GM23248 (cell line): ENCODE results near the gene KCNJ10. TPM values are rescaled to one million over a fixed set of nuclear protein-coding genes. Genes with fewer than 3 reads are reported as not detected.

Experiments
- DNase-seq: peaks from one replicate; pipeline ENCODE4 v3.0.0-alpha.2; 2015
- H2AFZ ChIP-seq: fragments of 200-600 bp; sonication (generic); 2 replicates; pipeline ENCODE4 v1.6.1; 2016; ENCODE audit warnings: antibody characterized with exemption
- H3F3A ChIP-seq: fragments of 200-600 bp; sonication (generic); 2 replicates; pipeline ENCODE4 v1.6.1; 2016; ENCODE audit warnings: mild to moderate bottlenecking, antibody characterized with exemption, mixed run types; ENCODE audit not compliant: insufficient read depth
- H3K27ac ChIP-seq: fragments of 200-600 bp; sonication (generic); 2 replicates; pipeline ENCODE4 v1.5.1; 2016; ENCODE audit warnings: mild to moderate bottlenecking
- H3K27me3 ChIP-seq: fragments of 200-600 bp; sonication (generic); replicated peaks from 2 replicates; pipeline ENCODE4 v1.6.1; 2016; ENCODE audit warnings: mild to moderate bottlenecking; ENCODE audit not compliant: insufficient read depth
- H3K36me3 ChIP-seq: fragments of 200-600 bp; sonication (generic); 2 replicates; pipeline ENCODE4 v1.6.1; 2016; ENCODE audit warnings: low read depth, mild to moderate bottlenecking
- H3K4me1 ChIP-seq: fragments of 200-600 bp; sonication (generic); 2 replicates; pipeline ENCODE4 v1.6.1; 2016; ENCODE audit warnings: mild to moderate bottlenecking; ENCODE audit not compliant: insufficient read depth
- H3K4me2 ChIP-seq: fragments of 200-600 bp; sonication (generic); one replicate; pipeline ENCODE4 v1.6.1; 2016; ENCODE audit warnings: mild to moderate bottlenecking; ENCODE audit not compliant: unreplicated experiment
- H3K4me3 ChIP-seq: fragments of 200-600 bp; sonication (generic); 2 replicates; pipeline ENCODE4 v1.5.1; 2016; ENCODE audit warnings: mild to moderate bottlenecking
- H3K79me2 ChIP-seq: fragments of 200-600 bp; sonication (generic); 2 replicates; pipeline ENCODE4 v1.6.1; 2016; ENCODE audit warnings: mild to moderate bottlenecking; ENCODE audit not compliant: insufficient read depth
- H3K9ac ChIP-seq: fragments of 200-600 bp; sonication (generic); 2 replicates; pipeline ENCODE4 v1.6.1; 2016; ENCODE audit warnings: mild to moderate bottlenecking
- H3K9me2 ChIP-seq: fragments of 200-600 bp; sonication (generic); 2 replicates; pipeline ENCODE4 v1.6.1; 2016; ENCODE audit warnings: mixed run types, mild to moderate bottlenecking, moderate library complexity; ENCODE audit not compliant: insufficient read depth
- H3K9me3 ChIP-seq: fragments of 200-600 bp; sonication (generic); one replicate; pipeline ENCODE4 v1.6.1; 2017; ENCODE audit warnings: low read depth
- H4K20me1 ChIP-seq: fragments of 200-600 bp; sonication (generic); 2 replicates; pipeline ENCODE4 v1.6.0; 2016; ENCODE audit not compliant: insufficient read depth
- EZH2 ChIP-seq: fragments of 200-600 bp; sonication (generic); IDR thresholded peaks from 2 replicates; pipeline ENCODE4 v1.6.1; 2018; ENCODE audit warnings: antibody characterized with exemption, mild to moderate bottlenecking; ENCODE audit not compliant: insufficient read depth, poor library complexity, severe bottlenecking
- EZH2phosphoT487 ChIP-seq: fragments of 200-600 bp; sonication (generic); IDR thresholded peaks from 2 replicates; pipeline ENCODE4 v1.6.1; 2018; ENCODE audit warnings: antibody characterized with exemption, moderate library complexity, mild to moderate bottlenecking, low read depth; ENCODE audit not compliant: insufficient read depth
- WGBS, 2 experiments: methylation state at CpG; one replicate each; pipeline ENCODE4 v1.1.6; 2015 to 2017; ENCODE audit warnings: low lambda C conversion rate in 2 of 2, low coverage in 1 of 2; ENCODE audit errors: missing lambda C conversion rate in 2 of 2; 5-methylcytosine and 5-hydroxymethylcytosine counted together
- in situ Hi-C: fragments of 300-500 bp; cut with MboI; formaldehyde crosslinking; loops from 2 replicates; pipeline ENCODE4 v1.15.0; 2020
- polyA plus RNA-seq: library from polyadenylated mRNA; unstranded; fragments of >200 nt; fragmentation: Nextera tagmentation; extraction: Ambion mirVana; gene quantifications from 2 replicates; pipeline ENCODE4 v1.2.1, GENCODE V29; 2016
- total RNA-seq: library from RNA; depleted of rRNA; stranded (reverse); fragments of >200 nt; shearing (Covaris generic); gene quantifications from 2 replicates; pipeline ENCODE4 v1.2.3, GENCODE V29; 2014

Gene KCNJ10
- total and polyA plus RNA-seq, 2 experiments from 2014 or later: not detected

- no peaks in the 10 kb centered on the region for H3F3A ChIP-seq
- H3K4me2 ChIP-seq: no peak overlapping the region
- H3K4me1 ChIP-seq: peaks cover 6% of the 10 kb centered on the region
- H3K27me3 ChIP-seq: no peaks in the 10 kb centered on the region
- no peak overlapping the region for H3K27ac ChIP-seq
- H3K9ac ChIP-seq: no peak overlapping the region
- peaks cover 12% of the 10 kb centered on the region; the same call in 1 of the 2 replicates for H3K36me3 ChIP-seq
- H3K79me2 ChIP-seq: no peaks in the 10 kb centered on the region
- TF ChIP-seq EZH2phosphoT487 (no peak), EZH2 (no peak)
- 50 to 63% methylated on average over 1 of the region's 1 CpG for WGBS, 2 experiments
- H3K9me3 ChIP-seq: no peaks in the 10 kb centered on the region
- no peak for DNase-seq
- H4K20me1 ChIP-seq: no peaks in the 10 kb centered on the region
- H2AFZ ChIP-seq: no peak overlapping the region
- no peak overlapping the region for H3K4me3 ChIP-seq
- no peaks in the 10 kb centered on the region for H3K9me2 ChIP-seq
- in situ Hi-C loops: no loop called here
These were observed 83.4 kb downstream of the KCNJ10 start for GRCh38 chr1:159986531-159986930.

GRCh38 chr1:159986093-159986492 is 83.9 kb downstream of the KCNJ10 start:
- TF ChIP-seq EZH2 (no peak), EZH2phosphoT487 (no peak)
- no peak overlapping the region for H3K27ac ChIP-seq
- H3K4me1 ChIP-seq: peaks cover 2% of the 10 kb centered on the region; the same call in 1 of the 2 replicates
- H3K9me3 ChIP-seq: no peaks in the 10 kb centered on the region
- no peak overlapping the region for H3K4me2 ChIP-seq
- no peak for DNase-seq
- no peaks in the 10 kb centered on the region for H3K9me2 ChIP-seq
- H3K4me3 ChIP-seq: no peak overlapping the region
- no peak overlapping the region for H3K9ac ChIP-seq
- no peaks in the 10 kb centered on the region for H3K27me3 ChIP-seq
- no peaks in the 10 kb centered on the region for H3K79me2 ChIP-seq
- H3K36me3 ChIP-seq: peaks cover 16% of the 10 kb centered on the region; the same call in 1 of the 2 replicates
- H4K20me1 ChIP-seq: no peaks in the 10 kb centered on the region
- H2AFZ ChIP-seq: no peak overlapping the region
- no peaks in the 10 kb centered on the region for H3F3A ChIP-seq
- WGBS, 2 experiments: 77 to 83% methylated on average over 2 of the region's 2 CpGs
- in situ Hi-C loops: no loop called here

GRCh38 chr1:159985473-159985872 is 84.5 kb downstream of the KCNJ10 start:
- in situ Hi-C loops: no loop called here
- Histone ChIP-seq H3K9ac (no peak overlapping the region), H4K20me1 (no peaks in the 10 kb centered on the region), H3K4me2 (no peak overlapping the region), H3K79me2 (no peaks in the 10 kb centered on the region), H2AFZ (no peak overlapping the region), H3K27ac (no peak overlapping the region), H3K36me3 (peaks cover 16% of the 10 kb centered on the region; the same call in 1 of the 2 replicates), H3K4me1 (no peaks in the 10 kb centered on the region), H3K9me2 (no peaks in the 10 kb centered on the region), H3K4me3 (no peak overlapping the region), H3K27me3 (no peaks in the 10 kb centered on the region), H3K9me3 (no peaks in the 10 kb centered on the region), H3F3A (no peaks in the 10 kb centered on the region)
- DNase-seq: no peak
- 59 to 72% methylated on average over 6 of the region's 6 CpGs for WGBS, 2 experiments
- TF ChIP-seq EZH2 (no peak), EZH2phosphoT487 (no peak)

- DNase-seq: no peak
- H3K27ac ChIP-seq: no peak overlapping the region
- H2AFZ ChIP-seq: no peak overlapping the region
- no peaks in the 10 kb centered on the region for H4K20me1 ChIP-seq
- H3K4me2 ChIP-seq: no peak overlapping the region
- H3F3A ChIP-seq: no peaks in the 10 kb centered on the region
- H3K9me3 ChIP-seq: no peaks in the 10 kb centered on the region
- in situ Hi-C loops: no loop called here
- H3K9ac ChIP-seq: no peak overlapping the region
- peaks cover 28% of the 10 kb centered on the region; the same call in 1 of the 2 replicates for H3K36me3 ChIP-seq
- TF ChIP-seq EZH2 (no peak), EZH2phosphoT487 (no peak)
- no peaks in the 10 kb centered on the region for H3K27me3 ChIP-seq
- no peaks in the 10 kb centered on the region for H3K4me1 ChIP-seq
- no peaks in the 10 kb centered on the region for H3K9me2 ChIP-seq
- no peaks in the 10 kb centered on the region for H3K79me2 ChIP-seq
- H3K4me3 ChIP-seq: no peak overlapping the region
- 58 to 61% methylated on average over 5 of the region's 5 CpGs for WGBS, 2 experiments
These were observed 86.3 kb downstream of the KCNJ10 start for GRCh38 chr1:159983681-159984080.

GRCh38 chr1:159982280-159982679 is 87.7 kb downstream of the KCNJ10 start:
- in situ Hi-C loops: no loop called here
- H3K4me3 ChIP-seq: no peak overlapping the region
- no peaks in the 10 kb centered on the region for H3K9me2 ChIP-seq
- H3K79me2 ChIP-seq: no peaks in the 10 kb centered on the region
- no peak overlapping the region for H3K27ac ChIP-seq
- H3K36me3 ChIP-seq: peaks cover 42% of the 10 kb centered on the region; the same call in 1 of the 2 replicates
- no peak overlapping the region for H2AFZ ChIP-seq
- no peaks in the 10 kb centered on the region for H3K27me3 ChIP-seq
- no peaks in the 10 kb centered on the region for H3K4me1 ChIP-seq
- no peaks in the 10 kb centered on the region for H3K9me3 ChIP-seq
- DNase-seq: no peak
- no peak overlapping the region for H3K4me2 ChIP-seq
- TF ChIP-seq EZH2 (no peak), EZH2phosphoT487 (no peak)
- H3K9ac ChIP-seq: no peak overlapping the region
- H4K20me1 ChIP-seq: no peaks in the 10 kb centered on the region
- 74 to 76% methylated on average over 6 of the region's 6 CpGs for WGBS, 2 experiments
- no peaks in the 10 kb centered on the region for H3F3A ChIP-seq
